Tibial nerve (tissue), 4 donors: ENCODE measurements around the gene ZNF423. TPM values are rescaled to one million over a fixed set of nuclear protein-coding genes. Genes with fewer than 3 reads are reported as not detected.

Source experiments
- DNase-seq, 2 donors: peaks; one replicate each; pipeline ENCODE4 v3.0.0-alpha.2; 2019; ENCODE audit warnings: low spot score in 2 of 2
- H3K27ac ChIP-seq, 4 donors: fragments of 200-600 bp; sonication (generic) in 3 of 4; one replicate each; pipeline ENCODE4 v1.5.1; 2017 to 2019; ENCODE audit warnings: mild to moderate bottlenecking in 1 of 4
- H3K27me3 ChIP-seq, 2 donors: fragments of 200-600 bp; sonication (generic) in 1 of 2; one replicate each; pipeline versions ENCODE4 v1.5.1 to v1.6.0; 2017 to 2019
- H3K36me3 ChIP-seq, 3 donors: fragments of 200-600 bp; sonication (generic); one replicate each; pipeline ENCODE4 v1.5.1; 2018 to 2019
- H3K4me1 ChIP-seq, 4 donors: fragments of 200-600 bp; sonication (generic) in 3 of 4; one replicate each; pipeline ENCODE4 v1.5.1; 2017 to 2019
- H3K4me3 ChIP-seq, 4 donors: fragments of 200-600 bp; sonication (generic) in 3 of 4; one replicate each; pipeline ENCODE4 v1.5.1; 2017 to 2019; ENCODE audit warnings: mild to moderate bottlenecking in 1 of 4, moderate library complexity in 1 of 4
- H3K9me3 ChIP-seq, 4 donors: fragments of 200-600 bp; sonication (generic) in 3 of 4; one replicate each; pipeline ENCODE4 v1.5.1; 2017 to 2019
- EP300 ChIP-seq, 2 donors: sonication (generic); formaldehyde crosslinking; IDR thresholded peaks; one replicate each; pipeline ENCODE4 v1.6.1; 2017; ENCODE audit warnings: antibody characterized with exemption in 2 of 2, mild to moderate bottlenecking in 1 of 2
- POLR2A ChIP-seq, 2 donors: fragments of 450-650 bp; IDR thresholded peaks; one replicate each; pipeline ENCODE4 v1.6.1; 2017; ENCODE audit warnings: antibody characterized with exemption in 2 of 2, mild to moderate bottlenecking in 2 of 2, moderate library complexity in 2 of 2
- WGBS, 2 donors: methylation state at CpG; one replicate each; pipeline ENCODE4 v1.1.5; 2018; 5-methylcytosine and 5-hydroxymethylcytosine counted together
- total RNA-seq, 4 donors: library from RNA; depleted of rRNA; stranded (reverse); fragments of >200 nt; gene quantifications; one replicate each; pipeline ENCODE4 v1.1.0, GENCODE V29; 2016
- TF ChIP-seq, protein P1 (sequence below), 5 experiments: fragments of 200-600 bp in 3 of 5; fragments of 450-650 bp in 2 of 5; sonication (generic) in 3 of 5; IDR thresholded peaks; one replicate each; pipeline ENCODE4 v1.5.1; 2016 to 2019; ENCODE audit warnings: antibody characterized with exemption in 5 of 5, mild to moderate bottlenecking in 3 of 5, moderate library complexity in 2 of 5

Gene ZNF423
- total RNA-seq, 4 donors from 2014 or later, result 15.9 to 20.5 (median 18.5) TPM

DNA sequence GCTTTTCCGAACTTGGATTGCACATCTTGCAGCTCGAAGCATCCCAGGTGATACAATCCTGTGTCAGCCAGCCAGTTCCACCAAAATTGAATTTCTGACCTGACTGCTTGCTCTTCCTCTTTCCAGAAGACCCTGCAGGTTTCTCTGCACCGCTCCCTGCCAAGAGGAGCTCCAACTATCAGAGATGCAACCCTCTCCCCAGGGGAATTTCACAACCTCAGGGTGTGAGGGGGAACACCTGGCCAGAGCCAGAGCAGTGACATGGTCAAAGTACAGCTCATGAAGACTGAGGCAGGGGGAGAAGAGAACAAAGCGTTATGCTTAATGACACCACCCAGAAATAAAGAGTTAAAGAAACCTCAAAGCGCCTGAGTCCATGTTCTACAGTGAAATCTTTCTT, 25.0 kb downstream of the ZNF423 start:
- peak overlapping the region in 1 of 4 donors; percentile 15 for H3K27ac ChIP-seq
- H3K9me3 ChIP-seq, result no peaks in the 10 kb centered on the region
- no peak overlapping the region for H3K4me3 ChIP-seq
- no peaks in the 10 kb centered on the region for H3K27me3 ChIP-seq
- no peak for TF ChIP-seq EP300 (IDR thresholded peaks at IDR 0.05)
- TF ChIP-seq, protein P1, sequence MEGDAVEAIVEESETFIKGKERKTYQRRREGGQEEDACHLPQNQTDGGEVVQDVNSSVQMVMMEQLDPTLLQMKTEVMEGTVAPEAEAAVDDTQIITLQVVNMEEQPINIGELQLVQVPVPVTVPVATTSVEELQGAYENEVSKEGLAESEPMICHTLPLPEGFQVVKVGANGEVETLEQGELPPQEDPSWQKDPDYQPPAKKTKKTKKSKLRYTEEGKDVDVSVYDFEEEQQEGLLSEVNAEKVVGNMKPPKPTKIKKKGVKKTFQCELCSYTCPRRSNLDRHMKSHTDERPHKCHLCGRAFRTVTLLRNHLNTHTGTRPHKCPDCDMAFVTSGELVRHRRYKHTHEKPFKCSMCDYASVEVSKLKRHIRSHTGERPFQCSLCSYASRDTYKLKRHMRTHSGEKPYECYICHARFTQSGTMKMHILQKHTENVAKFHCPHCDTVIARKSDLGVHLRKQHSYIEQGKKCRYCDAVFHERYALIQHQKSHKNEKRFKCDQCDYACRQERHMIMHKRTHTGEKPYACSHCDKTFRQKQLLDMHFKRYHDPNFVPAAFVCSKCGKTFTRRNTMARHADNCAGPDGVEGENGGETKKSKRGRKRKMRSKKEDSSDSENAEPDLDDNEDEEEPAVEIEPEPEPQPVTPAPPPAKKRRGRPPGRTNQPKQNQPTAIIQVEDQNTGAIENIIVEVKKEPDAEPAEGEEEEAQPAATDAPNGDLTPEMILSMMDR (IDR thresholded peaks at IDR 0.05), result no peak
- no peak for TF ChIP-seq POLR2A (IDR thresholded peaks at IDR 0.05)
- DNase-seq, result no peak
- H3K4me1 ChIP-seq, result peaks cover 0 to 86% (median 47%) of the 10 kb centered on the region in 4 donors
- 89 to 99% methylated on average over 5 of the region's 5 CpGs for WGBS, 2 donors
- H3K36me3 ChIP-seq, result no peaks in the 10 kb centered on the region

DNA sequence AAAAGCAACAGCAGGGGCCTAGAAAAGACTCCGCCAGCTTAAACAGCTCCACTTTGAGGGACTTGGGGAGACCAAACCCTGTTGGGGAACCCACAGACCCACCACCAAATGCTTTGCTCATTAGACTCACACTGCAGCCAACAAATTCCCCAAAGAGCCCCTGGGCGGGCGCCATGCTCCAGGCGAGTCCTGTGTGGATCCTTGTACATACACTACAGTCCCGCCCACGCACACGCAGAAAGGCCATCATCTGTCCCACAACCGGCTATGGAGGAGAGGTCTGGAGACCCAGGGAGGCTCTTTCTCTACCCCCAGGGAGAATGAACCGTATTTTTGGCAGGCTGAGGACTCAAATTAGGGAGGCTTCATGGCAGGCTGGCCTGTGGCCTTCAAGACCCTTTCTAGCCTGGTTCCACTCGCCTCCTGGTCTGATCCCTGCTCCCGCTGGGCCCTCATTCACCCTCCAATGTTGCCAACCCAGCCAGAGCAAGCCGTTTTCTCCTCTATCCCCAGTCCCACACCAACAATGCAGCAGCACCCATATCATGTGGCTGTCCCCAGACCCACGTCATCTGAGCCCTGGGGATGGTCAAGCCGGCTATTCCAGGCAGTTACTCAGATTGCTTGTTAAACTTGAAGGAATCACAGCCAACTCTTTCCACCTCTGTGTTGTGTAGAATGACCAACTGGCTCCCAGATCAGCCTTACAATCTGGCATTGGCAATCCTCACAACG, 27.2 kb downstream of the ZNF423 start:
- Histone ChIP-seq H3K36me3 (no peaks in the 10 kb centered on the region), H3K27me3 (no peaks in the 10 kb centered on the region), H3K4me1 (peaks cover 0 to 71% (median 26%) of the 10 kb centered on the region in 4 donors), H3K27ac (peak overlapping the region; percentile 24 to 80 (median 56)), H3K9me3 (no peaks in the 10 kb centered on the region), H3K4me3 (no peak overlapping the region)
- DNase-seq, result peak in 1 of 2 donors; percentile 24
- whole genome bisulfite sequencing, 2 donors, result 56 to 66% methylated on average over 11 to 15 of the region's 15 CpGs
- TF ChIP-seq POLR2A (IDR thresholded peaks at IDR 0.05), result no peak

DNA sequence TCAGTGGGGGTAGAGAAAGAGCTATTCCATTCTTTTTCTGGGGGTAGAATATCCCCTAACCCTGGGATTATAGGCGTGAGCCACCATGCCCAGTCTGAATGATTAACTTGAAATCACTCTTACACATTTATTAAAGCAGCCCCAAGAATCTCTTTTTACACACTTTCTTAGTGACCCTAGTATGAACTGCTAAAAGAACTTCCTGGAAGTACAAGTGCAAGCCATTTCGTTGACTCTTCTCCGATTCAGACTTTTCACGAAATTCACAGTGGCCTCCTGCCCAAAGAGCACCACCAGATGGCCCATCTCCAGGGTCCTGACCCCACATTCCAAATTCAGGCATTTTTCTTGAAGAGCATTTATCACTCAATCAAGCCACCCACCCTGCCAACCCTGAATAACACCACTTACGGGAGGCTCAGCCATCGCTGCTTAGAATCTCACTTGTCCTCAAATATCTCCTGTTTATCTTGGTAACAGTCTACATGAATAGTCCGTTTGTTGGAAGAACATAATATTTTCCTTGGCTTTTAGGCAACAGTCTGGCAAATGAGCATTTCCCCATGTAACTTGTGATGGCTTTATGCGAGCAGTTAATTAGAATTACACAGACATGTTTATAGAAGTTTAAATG, 28.0 kb downstream of the ZNF423 start:
- H3K4me1 ChIP-seq, result peaks cover 0 to 63% (median 24%) of the 10 kb centered on the region in 4 donors
- H3K27ac ChIP-seq, result peak overlapping the region; percentile 24 to 80 (median 56)
- H3K9me3 ChIP-seq, result no peaks in the 10 kb centered on the region
- H3K36me3 ChIP-seq, result no peaks in the 10 kb centered on the region
- DNase-seq, result peak; percentile 66 to 78
- H3K4me3 ChIP-seq, result no peak overlapping the region
- TF ChIP-seq POLR2A (IDR thresholded peaks at IDR 0.05) (no peak), EP300 (IDR thresholded peaks at IDR 0.05) (peak; percentile 9 to 93)
- TF ChIP-seq, protein P1 (IDR thresholded peaks at IDR 0.05), result no peak
- H3K27me3 ChIP-seq, result no peaks in the 10 kb centered on the region
- WGBS, 2 donors, result 13 to 27% methylated on average over 8 of the region's 8 CpGs

DNA sequence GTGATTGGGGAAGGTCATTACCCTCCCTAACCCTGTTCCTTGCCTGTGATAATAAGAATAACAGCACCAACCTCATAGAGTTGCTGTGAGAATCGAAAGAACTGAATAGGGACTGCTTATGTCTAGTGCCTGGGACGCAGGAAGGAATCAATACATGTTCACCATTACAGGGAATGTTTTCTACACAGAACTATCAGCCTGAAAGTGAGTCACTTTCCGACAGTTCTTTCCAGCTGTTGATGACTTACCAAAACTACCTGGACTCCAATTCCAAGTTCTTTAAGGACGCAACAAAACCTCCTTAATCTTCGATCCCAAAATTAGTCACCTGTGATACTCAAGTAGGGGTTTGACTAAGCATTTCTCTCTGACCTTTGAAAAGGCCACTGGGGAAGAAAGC, 29.4 kb downstream of the ZNF423 start:
- no peak for DNase-seq
- Histone ChIP-seq H3K4me1 (peaks cover 0 to 49% (median 19%) of the 10 kb centered on the region in 4 donors), H3K4me3 (no peak overlapping the region), H3K27me3 (no peaks in the 10 kb centered on the region), H3K36me3 (no peaks in the 10 kb centered on the region), H3K9me3 (no peaks in the 10 kb centered on the region), H3K27ac (peak overlapping the region in 1 of 4 donors; percentile 79)
- WGBS, 2 donors, result 72% methylated on average over 5 of the region's 5 CpGs
- TF ChIP-seq, protein P1 (IDR thresholded peaks at IDR 0.05), result no peak
- TF ChIP-seq EP300 (IDR thresholded peaks at IDR 0.05), result peak in 1 of 2 donors; percentile 21

DNA sequence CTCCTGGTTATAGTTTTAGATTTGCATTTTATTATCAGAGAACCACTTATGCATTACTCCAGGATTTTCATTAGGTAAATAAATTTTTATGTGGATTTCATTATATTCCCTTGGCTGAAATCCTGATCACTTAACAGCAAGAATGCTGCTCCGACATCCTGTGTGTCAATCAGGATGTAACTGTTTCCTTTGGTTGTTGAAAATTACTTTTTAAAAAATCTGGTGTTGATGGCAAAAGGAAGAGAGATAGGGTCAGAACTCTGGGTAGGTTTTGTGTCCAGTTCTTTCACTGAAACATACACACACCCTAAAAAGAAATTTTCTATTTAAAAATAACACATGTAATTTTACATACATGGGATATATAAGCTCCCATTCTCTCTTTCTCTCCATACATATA, 30.9 kb downstream of the ZNF423 start:
- no peak overlapping the region for H3K27ac ChIP-seq
- no peak for TF ChIP-seq POLR2A (IDR thresholded peaks at IDR 0.05)
- TF ChIP-seq, protein P1 (IDR thresholded peaks at IDR 0.05), result no peak
- TF ChIP-seq EP300 (IDR thresholded peaks at IDR 0.05), result no peak
- no peak for DNase-seq
- 68 to 69% methylated on average over 1 of the region's 1 CpG for WGBS, 2 donors
- no peak overlapping the region for H3K4me3 ChIP-seq
- H3K9me3 ChIP-seq, result no peaks in the 10 kb centered on the region
- H3K27me3 ChIP-seq, result no peaks in the 10 kb centered on the region
- no peaks in the 10 kb centered on the region for H3K36me3 ChIP-seq
- H3K4me1 ChIP-seq, result peaks cover 0 to 41% (median 16%) of the 10 kb centered on the region in 4 donors
